ENCODE data around the gene MMAB. TPM values are rescaled to one million over a fixed set of nuclear protein-coding genes. Genes with fewer than 3 reads are reported as not detected.
A peak's percentile ranks its signal among the peaks of the same experiment; 100 is the strongest.

The MMAB gene
- polyA plus RNA-seq, 4 donors = 31.9 to 43.1 (median 35.4) TPM

DNA sequence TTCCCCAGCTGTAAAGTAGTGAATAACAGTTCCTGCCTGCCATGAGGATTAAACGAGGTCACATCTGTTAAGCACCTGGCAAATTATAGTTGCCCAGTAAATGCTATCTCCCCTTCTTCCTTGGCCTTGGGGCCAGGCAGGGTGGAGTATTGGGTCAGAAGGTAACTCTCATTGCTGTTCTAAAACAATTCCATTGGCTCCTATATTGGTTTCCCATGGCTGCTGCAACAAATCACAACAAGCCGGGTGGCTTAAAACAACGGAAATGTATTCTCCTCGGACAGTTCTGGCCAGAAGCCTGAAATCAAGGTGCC is 31.9 kb downstream of the MMAB start:
- DNase-seq (ENCODE audit: low read depth in 4 of 4, low spot score in 3 of 4) = no peak

DNA sequence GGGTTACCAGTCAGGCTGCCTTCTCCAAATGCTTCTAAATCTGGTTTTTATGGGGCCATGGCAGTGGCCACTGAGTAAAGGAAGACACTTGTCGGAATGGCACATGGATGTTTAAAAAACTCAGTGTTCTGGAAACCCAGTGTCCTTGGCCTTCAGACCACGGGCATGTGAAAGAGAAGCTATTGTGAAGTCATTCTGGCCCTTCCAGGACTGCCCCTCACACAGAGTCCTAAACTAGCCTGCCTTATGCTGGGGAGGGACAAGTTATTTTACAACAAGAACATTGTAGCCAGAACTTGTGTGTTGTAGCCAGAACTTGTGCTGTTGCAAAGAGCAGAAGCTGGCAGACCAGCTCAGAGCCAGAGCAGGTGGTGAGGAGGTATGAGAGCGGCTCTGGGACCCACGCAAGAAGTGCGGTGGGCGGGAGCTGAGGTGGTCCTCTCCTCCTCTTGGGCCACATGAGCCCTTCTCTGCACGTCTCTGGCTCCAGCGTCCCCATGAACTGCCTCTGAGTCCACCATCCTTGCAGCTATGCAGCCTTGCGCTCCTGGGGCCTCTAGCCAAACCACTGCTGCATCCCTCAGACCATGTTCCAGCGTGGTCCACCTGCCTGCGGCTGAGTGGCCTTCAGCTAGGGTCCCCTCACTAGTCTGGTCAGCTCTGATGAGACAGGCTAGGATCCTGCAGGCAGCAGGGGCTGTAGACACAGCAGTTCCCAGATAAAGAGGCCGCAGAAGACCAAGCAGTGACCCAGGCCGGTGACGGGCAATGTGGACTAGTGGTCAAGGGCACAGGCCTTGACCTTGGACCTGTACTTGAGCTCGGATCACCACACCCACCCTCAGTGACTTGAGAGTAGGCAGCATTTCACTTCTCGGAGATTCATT is 32.5 kb downstream of the MMAB start:
- no peak for DNase-seq (ENCODE audit: low read depth in 4 of 4, low spot score in 3 of 4)

DNA sequence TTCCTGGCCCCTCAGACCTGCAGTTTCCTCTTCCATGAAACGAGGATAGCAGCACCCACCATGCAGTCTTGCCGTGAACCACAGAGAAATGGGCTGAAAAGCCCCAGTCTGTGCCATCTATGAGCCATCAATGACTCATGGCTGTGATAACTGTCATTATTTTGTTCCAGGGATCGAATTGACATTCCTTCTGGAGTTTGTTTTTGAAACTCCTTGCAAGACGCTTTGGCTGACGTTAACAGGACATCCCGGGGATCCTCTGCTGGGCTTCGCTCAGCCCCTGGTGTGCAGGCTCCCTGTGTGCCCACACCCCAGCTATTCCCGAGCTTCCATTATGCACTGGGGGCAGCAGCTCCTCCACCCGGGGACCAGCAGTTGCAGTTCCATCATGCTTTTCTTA is 33.8 kb downstream of the MMAB start:
- DNase-seq (ENCODE audit: low read depth in 4 of 4, low spot score in 3 of 4) = no peak

DNA sequence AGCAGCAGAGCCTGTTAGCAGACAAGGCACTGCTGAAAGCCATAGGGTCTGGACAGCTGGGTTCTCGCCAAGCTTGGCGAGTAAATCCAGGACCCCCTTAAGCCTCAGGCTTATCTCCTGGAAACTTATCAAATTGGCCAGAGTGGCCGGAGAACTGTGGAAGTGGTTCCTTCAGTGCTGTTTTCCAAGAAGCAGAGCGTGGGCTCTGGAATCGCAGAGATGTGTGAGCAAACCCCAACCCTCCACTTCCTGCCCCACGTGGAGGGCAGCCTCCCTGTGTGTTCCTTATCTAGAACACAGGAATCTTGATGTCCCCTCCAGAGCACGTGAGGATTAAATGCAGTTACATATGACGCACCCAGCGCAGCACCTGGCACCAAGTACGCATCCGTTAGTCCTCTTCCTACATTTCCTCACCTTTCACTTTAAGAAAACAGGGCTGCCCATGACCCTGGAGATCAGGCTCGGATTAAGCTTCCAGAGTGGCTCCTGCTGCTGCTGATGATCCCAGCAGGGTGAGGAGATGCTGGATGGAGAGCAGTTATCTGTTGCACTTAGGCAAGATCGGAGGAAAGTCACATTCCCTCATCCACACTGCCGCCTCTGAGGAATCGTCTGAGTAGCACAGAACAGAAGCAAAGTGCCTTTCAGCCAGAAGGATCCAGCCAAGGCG is 35.0 kb downstream of the MMAB start:
- no peak for DNase-seq (ENCODE audit: low read depth in 4 of 4, low spot score in 3 of 4)

DNA sequence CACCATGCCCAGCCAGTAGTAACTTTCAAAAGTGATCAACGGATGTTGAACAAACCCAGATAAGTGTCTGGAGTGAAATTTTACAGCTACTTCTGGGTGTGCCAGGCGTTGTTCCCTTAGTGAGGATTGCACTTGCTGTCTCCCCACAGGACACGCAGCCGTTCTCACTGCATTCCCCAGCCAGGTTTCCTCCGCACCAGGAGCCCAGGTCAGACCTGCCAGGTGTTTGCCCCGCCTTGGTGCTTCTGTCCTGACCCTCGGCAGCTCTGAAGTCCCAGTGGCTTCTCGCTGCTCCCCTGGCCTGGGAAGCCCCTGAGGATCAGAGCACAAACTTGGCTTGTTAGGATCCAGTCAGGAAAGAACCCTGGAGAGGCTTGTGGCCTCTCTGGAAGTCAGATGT is 36.2 kb downstream of the MMAB start:
- DNase-seq (ENCODE audit: low read depth in 4 of 4, low spot score in 3 of 4) = no peak

DNA sequence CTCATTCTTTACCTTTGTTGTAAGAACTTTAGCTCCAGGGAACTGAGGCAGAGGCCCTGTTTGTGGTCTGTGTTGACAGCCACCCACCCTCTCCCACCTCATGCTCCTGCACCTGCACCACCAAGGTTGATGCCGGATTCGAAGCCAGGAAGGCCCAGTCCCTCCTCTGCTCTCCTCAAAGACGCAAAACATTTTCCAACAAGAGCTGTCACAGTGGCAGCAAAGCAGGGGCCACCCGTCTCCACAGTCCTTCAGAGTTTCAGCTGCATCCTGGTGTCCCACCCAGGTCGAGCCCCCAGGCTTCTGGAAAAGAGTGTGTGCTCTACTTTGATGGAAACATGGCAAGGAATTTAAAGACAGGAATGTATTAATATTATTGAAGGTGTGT is 37.4 kb downstream of the MMAB start:
- DNase-seq (ENCODE audit: low read depth in 4 of 4, low spot score in 3 of 4) = no peak

DNA sequence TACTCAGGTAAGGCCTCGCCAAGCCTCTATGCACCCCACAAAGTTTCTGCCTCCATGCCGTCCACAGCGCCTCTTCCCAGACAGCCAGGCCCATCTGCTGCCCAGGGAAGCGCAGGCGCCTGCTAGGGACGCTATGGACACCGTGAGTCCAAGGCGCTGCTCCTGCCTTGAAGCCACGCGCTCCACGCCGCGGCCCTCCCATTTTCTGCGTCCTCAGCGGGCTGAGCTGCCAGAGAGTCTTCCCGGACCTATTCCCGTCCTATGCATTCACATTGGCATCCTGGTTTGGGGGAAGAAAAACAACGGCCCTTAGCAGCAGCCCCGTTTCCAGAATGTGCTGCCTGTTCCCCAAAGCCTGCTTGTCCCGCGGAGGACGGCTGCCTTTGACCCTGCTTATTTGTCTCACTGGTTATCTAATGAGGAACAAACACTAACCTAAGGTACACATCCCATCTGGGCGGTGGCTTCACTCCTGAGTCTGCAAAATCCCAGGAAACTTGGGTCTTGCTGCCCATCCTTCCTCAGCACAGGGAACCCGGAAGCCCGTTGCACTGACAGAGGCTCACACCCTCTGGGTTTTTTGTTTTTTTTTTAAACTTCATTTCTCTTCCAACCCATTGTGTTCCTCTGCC is 38.0 kb downstream of the MMAB start:
- no peak for DNase-seq (ENCODE audit: low read depth in 4 of 4, low spot score in 3 of 4)

DNA sequence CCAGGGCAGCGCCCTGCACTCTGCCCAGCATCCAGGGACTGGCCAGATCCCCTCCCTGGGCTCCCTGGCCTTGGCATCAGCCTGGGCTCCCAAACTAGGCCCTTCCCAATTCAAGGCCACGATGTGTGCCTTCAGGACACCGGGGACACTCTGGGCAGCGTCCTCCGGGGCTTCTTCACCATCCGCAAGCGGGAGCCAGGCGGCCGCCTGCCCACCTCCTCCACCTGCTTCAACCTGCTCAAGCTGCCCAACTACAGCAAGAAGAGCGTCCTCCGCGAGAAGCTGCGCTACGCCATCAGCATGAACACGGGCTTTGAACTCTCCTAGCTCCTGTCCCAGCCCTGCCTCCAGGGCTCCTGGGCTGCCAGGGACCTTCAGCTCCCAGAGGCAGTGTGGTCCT is 38.8 kb downstream of the MMAB start:
- DNase-seq (ENCODE audit: low read depth in 4 of 4, low spot score in 3 of 4) = no peak

DNA sequence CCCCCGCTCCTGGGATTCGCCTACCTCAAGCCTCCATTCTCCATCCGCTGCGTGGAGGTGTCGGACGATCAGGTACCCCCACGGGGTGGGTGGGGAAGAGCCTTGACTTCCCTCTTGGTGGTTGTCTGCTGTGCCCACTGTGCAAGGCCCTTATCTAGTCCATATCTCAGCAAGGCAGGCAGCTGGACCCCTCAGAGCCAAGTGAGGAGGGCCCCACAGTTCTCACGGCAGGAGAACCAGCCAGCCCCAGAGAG is 39.9 kb downstream of the MMAB start:
- DNase-seq (ENCODE audit: low read depth in 4 of 4, low spot score in 3 of 4) = no peak

DNA sequence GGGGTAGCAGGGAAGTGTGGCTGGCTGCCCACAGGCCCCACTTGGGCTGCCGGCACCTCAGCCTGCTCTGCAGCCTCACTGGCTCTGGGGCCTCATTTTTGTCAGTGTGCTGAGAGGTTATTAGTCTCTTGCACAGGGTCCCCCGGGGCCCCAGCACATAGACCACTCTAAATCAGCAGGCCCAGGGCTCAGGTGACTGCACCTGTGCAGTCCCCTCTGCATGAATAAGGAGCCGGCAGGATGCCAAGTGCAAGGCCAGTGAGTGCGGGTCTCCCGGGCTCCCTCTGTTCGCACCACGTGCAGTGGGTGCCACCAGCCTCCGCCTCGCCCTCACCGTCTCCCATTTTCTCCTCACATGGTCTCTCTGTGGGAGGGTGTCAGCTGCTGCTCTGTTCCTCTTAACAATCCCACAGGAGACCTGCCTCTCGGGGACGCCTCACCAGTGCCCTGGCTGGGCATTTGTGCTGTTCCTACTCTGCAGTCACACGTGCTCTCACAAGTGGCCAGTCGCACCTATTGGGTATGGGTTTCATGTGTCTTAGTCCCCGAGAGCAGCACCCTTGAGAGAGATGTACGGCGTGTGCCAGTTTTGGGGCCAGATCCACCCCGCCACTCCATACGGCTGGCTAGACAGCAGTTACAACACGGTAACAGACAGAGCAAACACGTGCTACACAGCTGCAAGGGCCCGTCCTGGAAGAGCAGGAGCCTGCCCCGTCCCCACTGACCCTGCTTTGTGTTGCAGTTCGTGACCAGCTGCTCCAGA is 40.4 kb downstream of the MMAB start:
- no peak for DNase-seq (ENCODE audit: low read depth in 4 of 4, low spot score in 3 of 4)

DNA sequence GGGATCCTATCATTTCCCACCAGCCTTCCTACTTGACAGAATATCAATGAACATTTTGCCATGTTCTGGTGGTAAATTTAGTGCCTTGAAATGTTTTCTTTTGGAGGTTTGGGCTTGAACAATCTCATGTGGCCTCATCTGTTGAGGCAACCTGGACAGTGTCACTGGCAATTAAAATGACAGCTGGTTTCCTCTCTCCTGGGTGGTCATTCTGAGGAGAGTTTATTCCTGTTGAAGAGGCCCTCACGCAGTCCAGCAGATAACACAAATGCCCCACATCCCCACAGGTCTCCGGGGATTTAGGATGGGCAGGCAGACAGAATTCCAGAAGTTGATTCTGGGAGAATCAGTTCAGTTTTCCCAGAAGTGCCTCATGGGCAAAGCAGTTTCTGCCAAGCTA is 41.9 kb downstream of the MMAB start:
- no peak for DNase-seq (ENCODE audit: low read depth in 4 of 4, low spot score in 3 of 4)

DNA sequence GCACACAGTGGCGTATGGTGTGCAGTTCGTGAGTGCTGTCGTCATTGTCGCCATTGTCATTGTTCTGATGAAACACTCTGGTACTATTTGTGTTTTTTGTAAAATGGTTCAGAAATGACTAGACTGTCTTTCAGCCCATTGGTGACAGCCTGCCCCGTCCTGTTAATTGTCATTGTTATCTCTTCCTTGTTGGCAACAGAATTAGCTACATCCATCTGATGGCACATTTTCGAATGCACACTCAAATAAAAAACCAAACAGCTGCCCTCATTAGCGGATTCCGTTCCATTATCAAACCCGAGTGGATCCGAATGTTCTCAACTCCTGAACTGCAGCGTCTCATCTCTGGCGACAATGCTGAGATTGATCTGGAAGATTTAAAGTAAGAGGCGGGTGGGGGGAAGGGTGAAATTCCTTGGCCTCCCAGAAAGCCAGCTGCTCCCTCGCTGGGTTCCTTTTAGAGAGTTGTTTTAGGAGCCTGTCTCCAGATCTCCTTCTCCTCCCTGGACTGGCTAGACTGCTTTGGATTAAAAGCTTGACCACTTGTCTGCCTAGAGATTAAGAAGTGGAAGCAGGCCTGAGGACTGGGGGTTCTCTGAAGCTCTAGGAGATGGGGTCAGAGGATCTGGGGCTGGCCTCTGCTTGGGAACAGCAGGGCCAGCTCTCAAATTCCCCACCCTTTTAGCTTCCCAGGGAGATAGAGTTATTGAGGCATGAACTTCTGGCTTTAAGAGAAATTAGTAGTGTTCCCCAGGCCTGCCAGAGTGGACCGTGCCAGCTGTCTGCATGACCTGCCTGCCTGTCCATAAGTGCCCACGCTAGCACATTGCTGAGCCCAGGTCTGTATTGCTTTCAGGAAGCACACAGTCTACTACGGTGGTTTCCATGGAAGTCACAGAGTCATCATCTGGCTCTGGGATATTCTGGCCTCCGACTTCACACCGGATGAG is 43.3 kb downstream of the MMAB start:
- DNase-seq (ENCODE audit: low read depth in 4 of 4, low spot score in 3 of 4) = no peak

DNA sequence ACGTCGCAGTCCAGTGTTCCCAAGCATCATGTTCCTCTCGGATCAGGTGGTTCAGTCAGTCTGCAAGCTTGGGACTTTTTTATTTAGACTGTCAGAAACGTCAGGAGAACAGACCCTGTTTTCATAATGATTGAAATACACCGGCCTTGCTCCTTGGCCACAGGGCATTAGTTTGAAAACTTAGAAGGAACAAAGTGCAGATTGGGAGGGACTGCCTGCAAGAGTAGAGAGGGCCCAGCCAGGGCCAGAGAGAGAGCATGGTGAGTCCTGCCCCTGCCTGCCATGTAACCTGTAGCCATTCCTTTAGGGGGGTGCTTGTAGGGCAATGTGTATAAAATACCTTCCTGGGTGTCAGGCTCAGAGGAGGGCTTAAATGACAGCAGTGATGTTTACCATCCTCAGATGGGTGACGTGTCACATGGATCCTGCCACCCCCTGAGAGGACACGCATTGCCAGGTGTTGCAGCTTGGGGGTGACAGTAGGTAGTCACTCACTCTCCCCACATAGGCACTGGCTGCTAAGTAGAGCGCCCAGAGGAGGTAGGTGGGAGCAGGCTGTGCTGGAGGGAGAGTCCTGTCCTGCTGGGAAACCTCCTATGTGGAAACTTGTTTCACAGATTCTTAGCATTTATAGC is 45.7 kb downstream of the MMAB start:
- no peak for DNase-seq (ENCODE audit: low read depth in 4 of 4, low spot score in 3 of 4)

DNA sequence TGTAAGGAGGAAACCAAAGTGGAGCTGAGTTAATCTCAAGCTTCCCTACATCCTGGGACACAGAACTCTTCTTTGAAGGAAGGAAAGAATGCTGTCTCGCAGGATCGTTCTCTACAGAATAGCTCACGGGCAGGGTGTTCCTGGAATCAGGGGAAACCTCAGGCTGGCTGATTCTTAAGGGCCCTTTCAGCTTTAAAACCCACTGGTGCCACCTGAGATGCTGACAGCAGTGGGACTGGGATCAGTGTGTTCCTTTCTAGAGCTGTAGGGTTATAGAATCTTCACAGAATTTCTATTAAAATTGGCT is 48.1 kb downstream of the MMAB start:
- no peak for DNase-seq (ENCODE audit: low read depth in 4 of 4, low spot score in 3 of 4)

DNA sequence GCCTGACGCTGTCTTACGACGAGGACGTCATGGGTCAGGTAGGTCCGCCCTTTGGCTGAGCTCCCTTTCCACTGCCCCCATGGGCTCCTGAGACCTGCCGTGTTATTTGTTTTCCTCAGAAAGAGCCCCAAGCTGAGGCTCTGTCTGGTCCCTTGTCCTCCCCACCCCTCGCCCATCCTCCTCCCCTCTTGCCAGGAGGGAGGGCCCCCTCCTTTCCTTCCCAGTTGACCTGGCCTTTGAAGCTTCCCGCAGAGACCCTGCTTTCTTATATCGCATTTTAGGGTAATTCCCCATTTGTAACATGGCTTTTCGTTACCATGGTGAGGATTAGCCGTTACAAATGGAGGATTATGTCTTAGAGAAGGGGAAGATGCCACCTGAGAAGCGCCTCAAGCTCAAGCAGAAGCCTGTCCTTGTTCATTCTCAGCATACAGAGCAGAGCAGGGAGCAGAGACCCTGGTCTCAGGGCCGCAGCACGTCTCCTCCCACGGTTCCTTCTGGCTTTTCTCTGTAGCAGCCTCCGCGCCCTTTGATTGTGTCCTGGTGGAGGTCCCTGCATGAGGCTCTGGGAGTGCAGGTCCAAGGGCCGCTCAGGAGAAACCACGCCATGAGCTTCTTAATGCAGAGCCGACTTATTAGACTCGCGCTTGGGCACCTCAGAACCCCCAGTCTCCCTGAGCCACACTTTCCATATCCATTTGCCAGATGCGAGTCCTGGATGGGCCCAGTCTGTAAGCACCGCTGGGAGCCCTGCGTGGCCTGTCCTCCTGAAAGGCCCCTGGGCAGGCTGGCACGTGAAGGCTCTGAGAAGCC is 48.6 kb downstream of the MMAB start:
- no peak for DNase-seq (ENCODE audit: low read depth in 4 of 4, low spot score in 3 of 4)

DNA sequence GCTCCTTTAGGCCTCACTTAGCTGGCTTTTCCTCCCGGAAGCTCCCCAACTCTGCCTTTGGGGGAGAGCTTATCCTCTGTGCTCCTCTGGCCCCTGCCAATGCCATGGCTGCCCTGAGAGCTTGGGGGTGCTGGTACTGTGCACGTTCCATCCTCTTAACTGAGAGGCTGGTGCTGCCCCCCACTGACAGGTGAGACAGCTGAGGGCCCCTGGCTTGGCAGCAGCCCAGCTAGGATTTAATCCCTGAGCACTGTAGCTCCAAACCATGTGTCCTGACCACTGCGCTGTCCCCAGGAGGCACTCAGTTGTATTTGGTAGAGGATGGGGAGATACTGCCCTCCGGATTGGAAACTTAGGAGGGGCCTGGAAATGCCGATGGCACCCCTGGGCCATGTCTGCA is 49.8 kb downstream of the MMAB start:
- DNase-seq (ENCODE audit: low read depth in 4 of 4, low spot score in 3 of 4) = no peak

DNA sequence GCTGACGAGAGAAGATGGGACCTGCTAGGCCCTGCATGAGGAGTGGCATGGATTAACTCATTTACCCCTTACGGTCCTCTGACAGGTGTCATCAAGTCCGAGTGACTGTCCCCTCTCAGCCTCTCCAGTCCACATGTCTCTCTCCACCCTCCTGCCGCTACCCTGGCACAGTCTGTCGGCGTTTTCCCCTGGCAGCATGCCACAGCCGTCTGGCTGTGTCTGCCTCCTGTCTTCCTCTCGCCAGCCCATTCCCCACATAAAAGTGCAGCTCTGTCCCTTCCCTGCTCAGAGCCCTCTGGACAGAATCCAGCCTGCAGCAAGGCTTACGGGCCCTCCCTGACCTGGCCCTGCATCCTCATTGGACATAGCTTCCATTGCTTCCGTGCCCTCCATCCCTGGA is 50.2 kb downstream of the MMAB start:
- DNase-seq (ENCODE audit: low read depth in 4 of 4, low spot score in 3 of 4) = no peak

DNA sequence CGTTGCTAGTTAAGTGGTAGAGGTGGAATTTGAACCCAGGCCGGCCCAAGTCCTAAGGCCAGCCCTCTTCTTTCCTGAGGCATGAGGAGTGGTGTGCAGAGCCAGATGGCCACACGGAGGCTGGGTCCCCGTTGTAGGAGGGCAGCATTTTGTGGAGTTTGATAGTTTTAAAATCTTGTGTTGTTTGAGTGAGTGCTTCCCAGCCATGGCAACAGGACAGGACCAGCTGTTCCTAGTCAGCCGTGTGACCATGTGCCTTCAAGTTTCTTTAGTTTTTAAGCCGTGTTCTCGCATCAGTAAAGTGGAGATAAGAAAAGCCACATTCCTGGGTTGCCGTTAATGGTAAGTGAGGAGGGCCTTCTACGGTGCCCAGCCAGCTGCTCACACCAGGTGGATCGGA is 51.5 kb downstream of the MMAB start:
- peak in 1 of 4 donors; percentile 5 for DNase-seq (ENCODE audit: low read depth in 4 of 4, low spot score in 3 of 4)

DNA sequence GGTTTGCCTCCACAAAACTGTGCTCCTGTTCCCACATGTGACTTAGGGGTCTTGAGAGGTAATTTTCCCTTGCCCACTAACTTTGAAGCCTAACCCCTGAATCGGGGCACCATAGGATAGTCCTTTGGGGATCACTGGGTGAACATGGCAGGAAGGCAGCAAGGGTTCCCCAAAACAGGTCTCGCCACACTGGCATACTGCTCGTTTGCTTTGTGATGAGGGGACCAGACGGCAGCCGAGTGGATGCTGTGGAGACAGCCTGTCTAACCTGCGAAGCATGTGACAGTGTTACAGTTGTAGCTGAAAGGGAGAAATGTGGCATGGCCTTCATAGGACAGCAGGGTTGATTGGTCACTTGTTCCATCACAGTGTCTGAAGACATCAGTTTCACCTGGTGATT is 53.5 kb downstream of the MMAB start:
- DNase-seq (ENCODE audit: low read depth in 4 of 4, low spot score in 3 of 4) = no peak

Measured in right renal pelvis (tissue), 4 donors.